AG20443 (cell line): ENCODE data around the gene MCCC2.
"Not testable (repeated sequence)": the region's sequence is repeated elsewhere in the genome, so short reads cannot be mapped to it uniquely, and the experiment has no call there.

Experiments used
- DNase-seq: peaks from one replicate; pipeline ENCODE4 v3.0.0; 2012; ENCODE audit warnings: low spot score, mixed read lengths

MCCC2 gene

DNA sequence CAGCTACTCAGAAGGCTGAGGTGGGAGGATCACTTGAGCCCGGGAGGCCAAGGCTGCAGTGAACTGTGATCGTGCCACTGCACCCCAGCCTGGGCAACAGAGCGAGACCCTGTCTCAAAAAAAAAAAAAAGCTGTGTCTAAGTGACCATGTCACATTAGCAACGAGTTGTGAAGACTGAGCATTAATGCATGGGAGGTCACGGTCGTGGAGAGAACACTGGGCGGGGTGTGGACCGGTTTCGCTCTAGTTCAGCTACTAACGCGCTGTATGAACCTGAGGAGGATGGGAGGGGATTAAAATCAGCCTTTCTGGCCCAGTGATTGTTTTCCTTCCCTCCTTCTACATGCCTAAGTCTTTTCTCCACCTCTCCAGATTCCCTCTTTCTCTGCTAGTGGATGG, 75.2 kb downstream of the MCCC2 start:
- no peak for DNase-seq

DNA sequence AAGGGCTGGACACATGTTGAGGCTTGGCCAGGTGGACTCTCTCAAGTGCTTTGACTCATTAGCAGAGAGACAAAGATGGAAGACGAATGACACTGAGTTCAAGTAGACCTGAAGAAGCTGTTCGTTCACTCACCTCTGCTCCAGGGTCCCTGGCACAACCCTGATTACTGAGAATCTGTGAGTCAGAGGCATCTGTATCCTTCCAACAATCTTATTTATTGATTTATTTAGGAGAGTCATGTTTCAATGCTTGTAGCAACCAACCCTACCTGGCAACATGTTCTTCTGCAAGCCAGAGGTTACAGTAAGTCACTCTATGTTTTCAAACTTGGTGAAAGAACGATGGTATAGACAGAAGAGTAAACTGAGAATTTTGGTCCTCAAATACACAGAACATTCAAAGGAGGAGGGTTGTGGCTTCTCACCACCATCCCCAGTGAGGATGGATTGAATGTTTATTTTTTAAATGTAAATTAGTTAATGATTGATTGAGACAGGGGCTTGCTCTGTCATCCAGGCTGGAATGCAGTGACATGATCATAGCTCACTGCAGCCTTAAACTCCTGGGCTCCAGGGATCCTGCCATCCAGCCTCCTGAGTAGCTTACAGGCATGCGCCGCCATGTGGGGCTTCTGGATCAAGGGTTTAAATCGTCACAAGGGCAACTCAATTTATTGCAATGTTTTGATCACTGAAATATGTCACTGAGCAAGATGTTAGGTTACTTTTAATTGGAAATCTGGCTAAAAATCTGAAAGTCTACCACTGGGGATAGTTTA, 76.2 kb downstream of the MCCC2 start:
- no peak for DNase-seq

DNA sequence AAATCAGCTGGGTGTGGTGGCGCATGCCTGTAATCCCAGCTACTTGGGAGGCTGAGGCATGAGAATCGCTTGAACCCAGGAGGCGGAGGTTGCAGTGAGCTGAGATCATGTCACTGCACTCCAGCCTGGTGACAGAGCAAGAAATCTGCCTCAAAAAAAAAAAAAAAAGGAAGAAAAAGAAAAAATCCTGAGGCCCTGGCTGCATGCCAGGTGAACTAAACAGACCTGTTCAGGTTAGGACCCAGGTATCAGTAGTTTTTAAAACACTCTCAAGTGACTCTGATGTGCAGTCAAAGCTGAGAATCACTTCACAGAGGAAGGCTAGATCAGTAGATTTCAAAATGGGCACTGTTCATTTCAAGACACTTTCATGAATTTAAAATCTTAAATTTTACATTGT, 77.5 kb downstream of the MCCC2 start:
- DNase-seq, result not testable (repeated sequence)

DNA sequence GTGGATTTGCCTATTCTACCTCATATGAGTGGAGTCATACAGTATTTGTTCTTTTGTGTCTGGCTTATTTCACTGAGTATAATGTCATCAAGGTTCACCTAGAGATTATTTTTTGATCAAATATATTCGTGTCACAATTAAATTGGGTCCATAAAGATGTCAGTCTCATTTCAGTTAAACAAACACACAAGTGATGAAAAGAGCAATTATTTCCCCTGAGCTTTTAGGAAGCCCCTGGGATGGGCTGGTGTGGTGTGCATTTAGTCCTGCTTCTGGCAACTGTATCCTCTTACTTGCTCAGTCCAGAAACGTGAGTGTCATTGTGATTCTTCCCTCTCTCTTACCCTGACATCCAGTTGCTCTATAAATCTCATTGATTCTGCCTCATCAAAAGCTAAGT, 79.2 kb downstream of the MCCC2 start:
- DNase-seq, result no peak

DNA sequence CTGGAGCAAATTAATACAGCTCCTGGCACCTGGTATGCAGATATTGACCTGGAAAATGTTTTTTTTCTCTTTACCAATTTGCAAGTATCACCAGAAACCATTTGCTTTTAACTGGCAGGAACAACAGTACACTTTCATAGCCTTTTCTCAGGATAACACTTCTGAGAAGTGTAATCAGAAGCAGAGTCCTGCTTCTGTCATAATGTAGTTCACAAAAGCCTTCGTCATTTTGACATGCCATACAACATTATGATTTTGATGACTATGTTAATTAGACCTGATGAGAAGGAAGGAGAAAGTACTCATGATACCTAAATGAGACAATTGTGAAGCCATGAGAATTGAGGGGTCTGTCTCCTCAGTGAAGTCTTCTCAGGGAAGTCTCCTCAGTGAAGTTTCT, 90.8 kb downstream of the MCCC2 start:
- DNase-seq, result no peak

DNA sequence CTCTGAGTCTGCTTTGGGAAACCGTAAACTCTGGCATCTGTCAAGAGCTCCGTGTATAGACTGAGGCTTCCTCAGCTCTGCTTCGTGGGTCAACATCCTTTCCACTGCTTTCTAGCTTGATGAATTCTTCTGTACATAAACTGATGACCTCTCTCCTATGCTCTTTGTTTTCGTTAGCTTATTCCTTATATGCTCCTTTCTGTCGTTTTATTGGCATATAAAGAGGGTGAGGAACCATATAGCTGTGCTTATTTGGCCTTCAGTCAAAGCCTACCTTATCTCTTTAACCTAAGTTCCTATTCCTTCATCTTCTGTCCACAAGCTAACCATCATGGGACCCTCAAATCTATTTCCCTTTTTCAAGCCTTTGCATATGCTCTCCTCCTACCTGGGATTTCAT, 92.6 kb downstream of the MCCC2 start:
- no peak for DNase-seq

DNA sequence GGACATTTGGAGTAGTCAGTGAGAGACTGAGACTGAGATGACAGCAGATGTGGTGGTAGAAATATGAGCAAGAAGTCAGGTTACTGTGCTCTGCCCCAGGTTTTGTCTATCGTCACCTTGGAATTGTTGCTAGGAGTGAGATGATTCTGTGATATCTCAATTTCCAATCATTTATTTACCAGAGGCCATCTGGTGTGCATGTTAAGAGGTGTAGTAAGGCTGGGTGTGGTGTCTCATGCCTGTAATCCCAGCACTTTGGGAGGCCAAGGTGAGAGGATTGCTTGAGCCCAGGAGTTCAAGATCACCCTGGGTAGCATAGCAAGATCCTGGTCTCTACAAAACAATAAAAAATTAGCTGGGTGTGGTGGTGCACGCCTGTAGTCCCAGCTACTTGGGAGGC, 93.4 kb downstream of the MCCC2 start:
- DNase-seq, result no peak

DNA sequence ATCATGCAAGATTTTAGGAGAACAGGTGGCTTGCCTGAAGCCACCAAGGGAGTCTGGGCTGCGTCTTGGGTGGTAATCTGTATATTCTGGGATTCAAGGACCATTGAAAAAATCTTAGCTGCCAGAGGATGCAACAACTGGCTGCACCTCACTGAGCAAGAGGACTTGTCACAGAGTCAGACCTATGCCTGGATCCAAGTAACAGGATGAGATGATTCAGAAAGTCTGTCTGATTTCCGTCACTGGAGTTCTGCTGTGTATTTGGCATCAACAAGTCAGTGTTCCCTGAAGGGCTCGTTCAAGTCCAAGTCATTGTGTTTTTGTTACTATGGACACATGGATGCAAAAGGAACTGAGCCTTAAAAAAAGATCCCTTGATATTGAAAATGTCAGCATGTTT, 94.2 kb downstream of the MCCC2 start:
- no peak for DNase-seq

DNA sequence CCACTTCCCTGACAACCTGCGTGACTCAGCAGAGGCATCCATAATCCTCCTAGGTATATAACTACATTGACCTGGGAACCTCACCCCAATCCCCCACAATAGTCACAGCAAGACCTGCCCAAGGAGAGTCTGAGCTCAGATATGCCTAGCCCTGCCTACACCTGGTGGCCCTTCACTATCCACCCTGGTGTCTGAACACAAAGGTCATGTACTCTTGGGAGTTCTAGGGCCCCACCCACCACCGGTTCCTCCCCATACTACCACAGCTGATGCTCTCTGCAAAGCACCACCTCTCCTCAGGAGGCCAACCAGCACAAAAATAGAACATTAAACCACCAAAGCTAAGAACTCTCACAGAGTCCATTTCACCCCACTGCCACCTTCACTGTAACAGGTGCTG, 97.2 kb downstream of the MCCC2 start:
- DNase-seq, result no peak

DNA sequence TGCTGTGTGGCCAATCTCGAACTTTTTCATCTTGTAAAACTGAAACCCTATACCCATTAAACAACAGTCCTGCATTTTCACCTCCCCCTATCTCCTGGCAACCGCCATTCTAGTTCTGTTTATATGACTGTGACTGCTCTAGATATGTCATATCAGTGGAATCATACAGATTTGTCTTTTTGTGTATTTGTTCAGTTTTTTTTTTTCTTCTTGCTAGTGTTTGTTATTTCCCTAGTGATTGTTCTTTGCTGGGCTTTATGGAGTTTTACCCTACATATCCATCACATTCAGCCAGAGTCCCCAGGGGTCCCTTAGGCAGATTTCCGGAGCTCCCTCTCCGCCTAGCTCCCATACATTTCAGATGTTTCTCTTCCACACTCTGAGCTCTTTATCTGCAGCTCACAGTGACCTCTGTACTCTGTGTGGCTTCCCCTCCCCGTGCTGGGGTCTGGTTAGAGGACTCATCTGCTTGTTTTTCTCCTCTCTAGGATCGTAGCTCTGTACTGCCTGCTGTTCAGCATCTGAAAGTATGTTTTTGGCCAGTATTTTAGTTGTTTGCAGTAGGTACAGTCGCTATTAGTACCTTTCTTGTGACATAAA, 106.8 kb downstream of the MCCC2 start:
- DNase-seq, result no peak

DNA sequence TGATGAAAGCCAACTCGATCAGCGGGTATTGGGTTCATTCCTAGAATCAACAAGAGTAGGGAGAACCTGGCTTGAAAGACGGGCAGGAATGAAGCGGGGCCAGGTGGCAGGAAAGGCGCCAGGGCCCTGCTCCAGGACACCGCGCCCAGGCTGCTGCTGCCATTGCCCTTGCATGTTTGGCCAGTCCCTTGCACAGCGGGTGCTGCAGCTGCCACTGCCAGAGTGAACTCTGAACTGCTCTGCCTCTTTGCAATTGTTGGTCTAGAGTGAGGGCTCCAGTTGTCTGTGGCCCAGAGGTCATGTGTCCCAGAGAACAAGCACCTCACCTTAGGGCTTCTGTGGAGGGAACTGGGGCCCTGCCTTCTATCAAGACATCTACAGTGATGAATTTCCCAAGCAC, 107.9 kb downstream of the MCCC2 start:
- no peak for DNase-seq

DNA sequence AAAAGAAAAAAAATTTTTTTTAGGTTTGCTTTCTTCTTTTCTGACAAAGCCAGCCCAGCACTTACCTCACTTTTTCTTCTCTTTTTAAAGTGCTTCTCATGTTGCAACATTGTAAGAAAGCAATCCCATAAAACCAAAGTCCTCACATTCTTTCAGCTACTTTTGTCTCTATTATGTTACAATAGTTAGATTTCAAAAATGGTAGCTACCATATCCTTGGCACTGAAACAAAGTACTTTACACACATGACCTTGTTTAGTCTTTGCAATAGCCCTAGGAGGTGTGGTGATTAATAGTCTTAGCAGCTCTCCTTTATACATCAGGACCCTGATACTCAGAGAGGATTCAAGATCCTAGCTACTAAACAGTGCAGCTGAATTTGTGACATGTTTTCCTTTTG, 108.5 kb downstream of the MCCC2 start:
- no peak for DNase-seq

DNA sequence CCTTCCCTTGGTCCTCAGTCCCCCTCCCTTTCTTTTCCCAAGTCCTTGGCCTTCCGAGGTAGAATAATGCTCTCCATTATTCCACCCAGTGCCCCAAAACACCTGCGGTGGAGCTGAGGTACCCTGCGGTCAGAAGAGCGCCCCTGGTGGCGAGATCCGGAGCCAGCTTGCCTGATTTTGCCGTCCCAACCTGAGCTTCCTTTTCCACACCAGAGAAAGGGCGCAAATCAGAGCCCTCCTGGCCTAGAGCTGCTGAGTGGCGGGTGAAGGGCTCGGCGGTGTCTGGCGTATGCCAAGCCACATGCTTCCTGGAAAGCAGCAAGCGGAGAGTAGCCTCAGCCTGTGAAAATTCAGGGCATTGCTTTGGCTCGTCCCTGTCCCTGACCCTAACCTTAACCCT, 110.8 kb downstream of the MCCC2 start:
- DNase-seq, result no peak

DNA sequence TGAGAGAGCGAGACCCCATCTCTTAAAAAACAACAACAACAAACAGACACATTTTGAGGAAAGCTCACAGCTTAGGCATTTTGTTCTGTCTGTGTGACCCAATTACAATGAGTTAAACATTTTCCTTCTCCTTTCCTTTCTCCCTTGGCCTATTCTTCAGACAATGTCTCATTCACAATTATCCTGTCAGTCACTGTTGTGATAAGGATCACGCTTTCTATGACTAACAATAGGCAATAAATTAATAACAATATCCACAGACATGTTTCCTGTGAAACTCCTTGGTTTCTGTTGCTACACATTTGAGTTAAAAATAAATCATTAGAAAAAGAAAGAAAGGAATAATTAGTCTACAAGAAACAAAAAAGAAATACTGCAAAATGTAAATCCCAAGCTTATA, 112.1 kb downstream of the MCCC2 start:
- no peak for DNase-seq

DNA sequence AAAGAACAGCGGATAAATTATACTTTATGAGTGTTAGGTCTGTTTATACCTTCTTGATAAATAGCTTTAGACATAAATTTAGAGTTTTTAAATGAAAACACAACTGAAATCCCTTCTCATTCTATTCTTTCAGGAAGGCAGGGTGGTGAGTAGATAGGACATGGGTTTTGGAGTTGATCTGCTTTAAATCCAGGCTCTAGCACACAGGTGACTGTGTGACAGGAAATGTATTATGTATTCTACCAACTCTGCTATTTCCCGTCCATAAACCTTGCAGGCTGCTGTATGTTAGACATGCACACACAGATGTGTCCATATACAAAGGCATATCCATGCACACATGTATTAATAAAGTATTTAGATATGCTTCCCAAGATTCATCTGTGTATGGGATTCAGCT, 112.6 kb downstream of the MCCC2 start:
- no peak for DNase-seq

DNA sequence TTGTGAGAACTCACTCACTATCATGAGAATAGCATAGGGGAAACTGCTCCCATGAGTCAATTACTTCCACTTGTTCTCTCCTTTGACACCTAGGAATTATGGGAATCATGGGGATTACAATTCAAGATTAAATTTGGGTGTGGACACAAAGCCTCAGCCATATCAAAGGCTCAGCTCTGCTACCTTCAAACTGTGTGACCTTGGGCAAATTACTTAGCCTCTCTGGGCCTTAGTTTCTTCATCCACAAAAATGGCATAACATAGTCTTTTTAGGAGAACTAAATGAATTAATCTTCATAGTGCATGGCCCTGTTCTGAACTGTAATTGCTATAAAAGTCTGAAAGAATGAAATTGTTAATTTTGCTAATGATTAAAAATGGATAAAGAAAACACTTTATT, 113.7 kb downstream of the MCCC2 start:
- DNase-seq, result no peak

DNA sequence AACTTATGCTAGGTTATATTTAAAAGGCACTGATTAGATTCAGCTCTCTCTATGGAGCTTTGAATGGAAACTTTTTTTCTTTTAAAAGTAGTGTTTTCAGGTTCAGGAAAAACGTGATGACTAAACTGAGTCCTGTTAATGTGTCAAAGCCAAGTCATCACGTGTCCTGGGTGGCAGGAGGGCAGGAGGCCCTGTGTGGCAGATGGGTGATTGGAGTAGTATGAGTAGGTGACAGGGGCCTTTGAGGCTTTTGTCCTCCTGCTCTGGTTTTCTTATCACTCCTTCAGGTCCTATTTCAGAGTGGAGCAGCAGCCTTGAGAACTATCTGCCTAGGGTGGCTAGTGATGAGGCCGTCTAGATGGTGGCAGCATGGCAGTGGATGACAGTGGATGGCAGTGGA, 114.3 kb downstream of the MCCC2 start:
- no peak for DNase-seq

DNA sequence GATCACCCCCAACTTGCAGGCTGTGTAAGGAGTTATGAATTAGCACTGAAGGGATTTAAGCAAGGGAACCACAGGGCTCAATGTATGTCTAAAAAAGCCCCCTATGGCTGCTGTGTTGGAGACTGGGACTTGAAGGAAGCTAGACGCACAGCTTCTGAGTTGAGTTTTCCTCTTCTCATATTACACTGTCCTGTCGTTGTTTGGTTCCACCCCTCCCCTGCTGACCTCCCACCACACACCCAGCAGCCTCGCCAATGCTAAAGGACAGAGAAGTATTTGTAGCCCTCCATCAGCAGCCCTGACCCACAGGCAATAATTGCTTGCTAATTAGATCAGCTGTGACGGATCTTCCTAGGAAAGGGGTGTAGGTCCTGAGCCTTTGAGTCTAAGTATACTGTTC, 116.8 kb downstream of the MCCC2 start:
- no peak for DNase-seq

DNA sequence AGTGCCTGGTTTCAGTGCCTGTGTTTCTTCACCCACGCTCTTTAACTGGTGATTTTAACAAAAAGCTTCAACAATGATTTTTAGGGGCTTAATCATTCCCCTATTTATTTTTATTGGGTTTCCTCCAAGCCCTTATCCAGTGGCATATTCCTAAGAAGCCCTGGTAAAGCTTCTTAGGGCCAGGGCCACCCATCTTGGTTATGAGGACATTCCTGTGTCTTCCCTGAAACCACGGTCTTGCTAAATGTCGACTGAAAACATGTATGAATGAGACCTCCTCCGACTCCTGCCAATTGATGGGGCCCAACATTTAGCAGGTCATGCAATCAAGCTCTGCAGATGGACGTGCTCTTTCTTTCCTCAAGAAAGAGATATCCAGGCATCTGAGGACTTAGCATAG, 118.3 kb downstream of the MCCC2 start:
- no peak for DNase-seq

DNA sequence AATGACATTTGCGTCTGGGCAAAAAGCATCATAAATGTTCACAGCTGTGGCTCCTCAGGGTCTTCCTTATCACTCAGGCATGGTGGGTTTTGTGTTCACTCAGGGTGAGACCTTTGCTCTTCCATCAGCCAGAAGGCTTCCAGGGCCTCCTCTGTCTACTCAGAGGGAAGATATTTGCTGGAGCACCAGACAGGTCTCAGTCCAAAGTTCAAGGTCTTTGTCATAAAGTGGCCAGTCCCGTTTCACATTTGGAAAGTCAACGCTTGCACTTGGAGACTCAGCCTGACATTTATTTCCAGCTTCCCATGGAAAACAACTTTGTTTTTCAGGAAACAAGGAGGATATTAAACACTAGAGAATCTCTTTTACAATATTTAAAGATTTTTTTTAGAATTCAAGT, 119.8 kb downstream of the MCCC2 start:
- no peak for DNase-seq
